Measurements from ENCODE around the gene GALNT10. TPM values are rescaled to one million over a fixed set of nuclear protein-coding genes. Genes with fewer than 3 reads are reported as not detected.

GALNT10 gene
- total and polyA plus RNA-seq, 2 of the 8 experiments (the other 6 are each of a cell fraction or from before 2014, with no cell fraction given): 4.6 to 15.5 TPM

GRCh38 chr5:154356958-154357357 is 166.4 kb downstream of the GALNT10 start:
- Histone ChIP-seq H3K79me2 (ENCODE audit: control insufficient read depth in 1 of 2, insufficient read depth in 2 of 2, low read length in 2 of 2) (no peaks in the 10 kb centered on the region), H3K79me1 (ENCODE audit: low read depth, low read length) (no peaks in the 10 kb centered on the region), H3K4me2 (ENCODE audit: insufficient read depth in 1 of 2, low read depth in 2 of 2, low read length in 2 of 2) (no peak overlapping the region), H2BK15ac (ENCODE audit: low read length) (no peak overlapping the region), H2BK12ac (ENCODE audit: low read depth, low read length) (no peak overlapping the region), H3K27ac (ENCODE audit: low read depth, low read length) (no peak overlapping the region), H3K56ac (replicated peaks; ENCODE audit: insufficient read length, low read depth, low read length) (no peak overlapping the region), H3K14ac (ENCODE audit: insufficient read length) (no peak overlapping the region), H3K27me3 (replicated peaks in 1 of 4; ENCODE audit: control insufficient read depth in 3 of 4, extremely low read depth in 1 of 4, insufficient read depth in 3 of 4, low read length in 3 of 4) (no peaks in the 10 kb centered on the region), H2BK120ac (replicated peaks; ENCODE audit: low read depth, low read length) (no peak overlapping the region), H4K20me1 (replicated peaks in 1 of 2; ENCODE audit: control insufficient read depth in 1 of 2, insufficient read depth in 2 of 2, low read length in 2 of 2) (no peaks in the 10 kb centered on the region), H3K36me3 (ENCODE audit: control insufficient read depth in 2 of 4, insufficient read depth in 4 of 4, low read length in 3 of 4) (no peaks in the 10 kb centered on the region), H3K23ac (ENCODE audit: insufficient read length) (no peak overlapping the region), H3K4me3 (ENCODE audit: extremely low read depth in 1 of 4, insufficient read depth in 2 of 4, low read depth in 3 of 4, low read length in 4 of 4) (no peak overlapping the region), H3K9me3 (ENCODE audit: insufficient read depth in 2 of 2, low read depth in 1 of 2, low read length in 1 of 2) (no peaks in the 10 kb centered on the region), H2AK5ac (ENCODE audit: low read depth, low read length) (no peak overlapping the region), H3K9ac (replicated peaks in 1 of 4; ENCODE audit: extremely low read depth in 1 of 4, low read depth in 3 of 4, low read length in 3 of 4) (no peak overlapping the region), H4K5ac (ENCODE audit: insufficient read length, low read depth, low read length) (no peak overlapping the region), H3K4ac (replicated peaks; ENCODE audit: insufficient read length, low read depth, low read length) (no peak overlapping the region), H2BK20ac (ENCODE audit: low read length) (no peak overlapping the region), H4K91ac (replicated peaks; ENCODE audit: insufficient read length, low read length) (no peak overlapping the region), H4K8ac (ENCODE audit: extremely low read depth, insufficient read depth, low read length) (no peak overlapping the region), H3K18ac (ENCODE audit: extremely low read depth, low read length) (no peak overlapping the region), H2AFZ (ENCODE audit: low read length) (no peak overlapping the region), H2BK5ac (ENCODE audit: low read depth, low read length) (no peak overlapping the region), H3K4me1 (replicated peaks in 1 of 4; ENCODE audit: control insufficient read depth in 3 of 4, insufficient read depth in 4 of 4, low read length in 3 of 4) (0 out of 7 replicates have a peak, but pooled peaks cover 0 to 5% (median 0%) of the 10 kb centered on the region in 4 experiments), H3K23me2 (ENCODE audit: low read depth, low read length) (no peaks in the 10 kb centered on the region)
- CTCF ChIA-PET (ENCODE audit: partially characterized antibody): no interaction called here
- no peak for DNase-seq (ENCODE audit: low read depth in 1 of 2, low spot score in 2 of 2)
- WGBS, 2 experiments (ENCODE audit: extremely low coverage in 1 of 2, insufficient coverage in 1 of 2, insufficient read length in 1 of 2, insufficient replicate concordance in 2 of 2, low coverage in 1 of 2, low lambda C conversion rate in 2 of 2, missing lambda C conversion rate in 1 of 2): 83% methylated on average over 3 of the region's 3 CpGs; no CpG with 5 or more reads in 1 of the 2 experiments
- FAIRE-seq: no peak
- TF ChIP-seq CBX5 (IDR thresholded peaks at IDR 0.05; ENCODE audit: low read depth, low read length) (no peak), POLR2AphosphoS5 (IDR thresholded peaks at IDR 0.05; ENCODE audit: low read depth, low read length) (no peak), EP300 (IDR thresholded peaks at IDR 0.05; ENCODE audit: borderline replicate concordance in 1 of 2, low read depth in 2 of 2, low read length in 2 of 2) (no peak), YY1 (IDR thresholded peaks at IDR 0.05; ENCODE audit: low read depth, low read length) (no peak), SIX5 (IDR thresholded peaks at IDR 0.05; ENCODE audit: low read depth, low read length) (no peak), CTBP2 (IDR thresholded peaks at IDR 0.05; ENCODE audit: borderline replicate concordance, insufficient read depth, insufficient read length, low read length) (no peak), GTF2F1 (IDR thresholded peaks at IDR 0.05; ENCODE audit: borderline replicate concordance, low read depth, low read length) (no peak), POU5F1 (IDR thresholded peaks at IDR 0.05; ENCODE audit: low read depth, low read length) (no peak), KDM5A (IDR thresholded peaks at IDR 0.05; ENCODE audit: low read length) (no peak), JUN (IDR thresholded peaks at IDR 0.05; ENCODE audit: low read depth, low read length) (no peak)
- POLR2A ChIA-PET (ENCODE audit: partially characterized antibody): no interaction called here
